Gastroesophageal sphincter (tissue), 3 donors: Measurements from ENCODE around the gene SDSL.

Source experiments
- EP300 ChIP-seq: sonication (generic); formaldehyde crosslinking; IDR thresholded peaks from one replicate; pipeline ENCODE4 v1.6.1; 2017; ENCODE audit warnings: antibody characterized with exemption, mild to moderate bottlenecking
- POLR2A ChIP-seq, 2 donors: fragments of 450-650 bp; IDR thresholded peaks; one replicate each; pipeline ENCODE4 v1.6.1; 2017; ENCODE audit warnings: antibody characterized with exemption in 2 of 2, mild to moderate bottlenecking in 2 of 2, moderate library complexity in 1 of 2
- POLR2AphosphoS5 ChIP-seq: sonication (generic); formaldehyde crosslinking; IDR thresholded peaks from one replicate; pipeline ENCODE4 v1.6.1; 2017; ENCODE audit warnings: antibody characterized with exemption
- TF ChIP-seq, protein P1 (sequence below), 4 experiments: fragments of 200-600 bp in 2 of 4; fragments of 450-650 bp in 2 of 4; sonication (generic) in 1 of 4; IDR thresholded peaks; one replicate each; pipeline ENCODE4 v1.5.1; 2017 to 2019; ENCODE audit warnings: antibody characterized with exemption in 4 of 4, mild to moderate bottlenecking in 2 of 4, moderate library complexity in 2 of 4

- TF ChIP-seq POLR2AphosphoS5 (no peak), EP300 (no peak), POLR2A (IDR thresholded peaks at IDR 0.05) (no peak)
- TF ChIP-seq, protein P1, sequence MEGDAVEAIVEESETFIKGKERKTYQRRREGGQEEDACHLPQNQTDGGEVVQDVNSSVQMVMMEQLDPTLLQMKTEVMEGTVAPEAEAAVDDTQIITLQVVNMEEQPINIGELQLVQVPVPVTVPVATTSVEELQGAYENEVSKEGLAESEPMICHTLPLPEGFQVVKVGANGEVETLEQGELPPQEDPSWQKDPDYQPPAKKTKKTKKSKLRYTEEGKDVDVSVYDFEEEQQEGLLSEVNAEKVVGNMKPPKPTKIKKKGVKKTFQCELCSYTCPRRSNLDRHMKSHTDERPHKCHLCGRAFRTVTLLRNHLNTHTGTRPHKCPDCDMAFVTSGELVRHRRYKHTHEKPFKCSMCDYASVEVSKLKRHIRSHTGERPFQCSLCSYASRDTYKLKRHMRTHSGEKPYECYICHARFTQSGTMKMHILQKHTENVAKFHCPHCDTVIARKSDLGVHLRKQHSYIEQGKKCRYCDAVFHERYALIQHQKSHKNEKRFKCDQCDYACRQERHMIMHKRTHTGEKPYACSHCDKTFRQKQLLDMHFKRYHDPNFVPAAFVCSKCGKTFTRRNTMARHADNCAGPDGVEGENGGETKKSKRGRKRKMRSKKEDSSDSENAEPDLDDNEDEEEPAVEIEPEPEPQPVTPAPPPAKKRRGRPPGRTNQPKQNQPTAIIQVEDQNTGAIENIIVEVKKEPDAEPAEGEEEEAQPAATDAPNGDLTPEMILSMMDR (IDR thresholded peaks at IDR 0.05), result no peak
These were observed 18.5 kb upstream of the SDSL start, which contains the start of gene SDS for GRCh38 chr12:113403435-113404415.
